GM18502 (cell line): ENCODE results near the gene CHN2.

Experiments used
- ATAC-seq: cut with Tn5 transposase; IDR thresholded peaks from one replicate; pipeline ENCODE4 v1.9.1; 2021; ENCODE audit warnings: mild to moderate bottlenecking; ENCODE audit not compliant: unreplicated experiment, poor library complexity

CHN2 gene

DNA sequence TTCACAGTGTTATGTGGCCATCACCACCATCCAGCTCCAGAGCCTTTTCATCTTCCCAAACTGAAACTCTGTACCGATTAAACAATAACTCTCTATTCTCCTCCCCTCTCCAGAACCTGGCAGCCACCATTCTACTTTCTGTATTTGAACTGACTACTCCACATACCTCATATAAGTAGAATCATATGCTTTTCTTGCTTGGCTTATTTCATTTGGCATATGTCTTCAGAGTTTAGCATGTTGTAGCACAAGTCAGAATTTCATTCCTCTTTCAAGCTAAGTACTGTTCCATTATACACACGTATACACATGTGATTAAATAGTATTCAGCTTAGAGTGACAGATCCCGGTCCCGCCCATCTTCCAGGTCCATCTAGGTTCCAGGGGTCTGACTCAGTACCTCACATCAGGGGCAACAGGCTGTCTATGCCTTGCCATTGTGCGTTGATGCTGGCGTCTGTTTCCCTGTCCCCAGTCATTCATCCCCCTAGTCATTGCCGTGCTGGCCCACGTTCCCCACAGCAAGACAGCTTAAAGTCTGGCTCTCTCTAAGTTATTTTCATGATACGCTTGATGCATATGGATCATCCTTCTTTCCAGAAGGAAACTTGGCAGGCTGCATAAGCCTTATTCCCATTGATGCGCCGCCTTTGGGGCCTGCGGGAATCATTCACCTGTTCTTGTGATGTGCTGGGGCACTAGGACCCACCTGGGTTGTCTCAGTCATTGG lies 108.3 kb downstream of the CHN2 start:
- ATAC-seq: no peak

DNA sequence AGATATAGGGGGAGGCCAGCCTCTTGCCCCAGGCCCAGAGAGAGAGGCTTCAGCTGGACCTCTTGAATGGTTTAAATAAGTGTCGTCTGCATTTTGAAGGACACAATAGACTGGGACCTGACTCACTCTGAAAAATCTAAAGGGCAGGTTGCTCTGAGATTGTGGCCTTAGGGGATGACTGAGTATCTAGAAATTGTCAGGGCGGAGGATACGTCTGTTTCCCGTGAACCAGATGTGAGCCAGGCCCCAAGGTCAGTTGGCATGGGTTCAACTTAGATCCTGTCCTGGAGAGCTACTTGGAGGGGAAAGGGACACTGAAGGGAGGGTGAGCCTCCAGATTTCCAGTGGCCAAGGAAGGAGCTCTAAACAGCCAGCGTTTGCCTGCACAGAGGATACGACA lies 110.2 kb downstream of the CHN2 start:
- ATAC-seq: no peak

DNA sequence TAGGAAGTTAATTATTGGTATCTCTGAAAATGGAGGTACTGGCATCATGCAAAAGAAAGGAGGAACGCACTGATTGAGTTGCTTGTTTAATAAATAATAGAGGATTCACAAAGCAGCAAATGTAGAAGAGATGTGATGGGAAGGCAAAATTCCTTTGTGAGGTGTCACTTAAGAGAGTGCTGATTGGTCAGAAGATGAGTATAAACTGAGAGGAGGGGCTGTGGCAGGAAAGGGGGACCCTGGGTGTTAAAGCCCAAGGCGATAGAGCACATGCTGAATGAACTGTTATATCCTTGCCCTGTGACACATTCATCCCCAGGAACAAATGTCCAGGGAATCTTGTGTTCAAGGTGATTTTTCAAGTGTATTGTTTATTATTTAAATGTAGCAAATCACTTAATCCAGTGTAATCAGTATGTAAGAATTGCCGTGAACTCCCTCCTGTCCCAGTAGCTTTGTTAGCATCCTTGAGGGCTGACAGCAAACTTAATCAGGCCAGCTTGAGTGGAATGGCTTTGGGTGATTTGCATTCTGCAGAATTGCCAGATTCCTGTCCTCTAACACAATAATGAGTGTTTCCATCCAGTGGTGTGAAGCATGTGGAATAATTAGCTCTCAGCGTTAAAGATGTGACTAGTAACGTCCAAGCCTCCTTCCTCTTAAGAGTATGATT lies 111.9 kb downstream of the CHN2 start:
- no peak for ATAC-seq

DNA sequence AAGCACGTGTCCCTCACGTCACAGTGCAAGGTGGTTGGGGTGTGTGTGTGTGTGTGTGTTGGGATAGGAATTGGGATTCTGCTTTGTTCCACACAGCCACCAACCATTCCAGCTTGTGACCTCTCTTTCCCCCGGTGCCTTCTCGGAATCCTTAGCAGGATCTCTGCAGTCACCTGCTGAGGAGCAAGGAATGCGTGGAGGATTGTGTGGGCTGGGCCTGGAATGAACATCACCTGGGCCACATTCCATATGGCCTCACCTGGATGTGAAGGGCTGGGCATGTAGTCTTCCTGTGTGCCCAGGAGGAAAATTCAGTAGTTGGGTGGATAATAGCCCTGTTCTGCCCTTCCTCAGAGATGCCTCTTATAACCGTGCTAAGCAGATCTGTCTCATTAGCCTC lies 113.8 kb downstream of the CHN2 start:
- no peak for ATAC-seq

DNA sequence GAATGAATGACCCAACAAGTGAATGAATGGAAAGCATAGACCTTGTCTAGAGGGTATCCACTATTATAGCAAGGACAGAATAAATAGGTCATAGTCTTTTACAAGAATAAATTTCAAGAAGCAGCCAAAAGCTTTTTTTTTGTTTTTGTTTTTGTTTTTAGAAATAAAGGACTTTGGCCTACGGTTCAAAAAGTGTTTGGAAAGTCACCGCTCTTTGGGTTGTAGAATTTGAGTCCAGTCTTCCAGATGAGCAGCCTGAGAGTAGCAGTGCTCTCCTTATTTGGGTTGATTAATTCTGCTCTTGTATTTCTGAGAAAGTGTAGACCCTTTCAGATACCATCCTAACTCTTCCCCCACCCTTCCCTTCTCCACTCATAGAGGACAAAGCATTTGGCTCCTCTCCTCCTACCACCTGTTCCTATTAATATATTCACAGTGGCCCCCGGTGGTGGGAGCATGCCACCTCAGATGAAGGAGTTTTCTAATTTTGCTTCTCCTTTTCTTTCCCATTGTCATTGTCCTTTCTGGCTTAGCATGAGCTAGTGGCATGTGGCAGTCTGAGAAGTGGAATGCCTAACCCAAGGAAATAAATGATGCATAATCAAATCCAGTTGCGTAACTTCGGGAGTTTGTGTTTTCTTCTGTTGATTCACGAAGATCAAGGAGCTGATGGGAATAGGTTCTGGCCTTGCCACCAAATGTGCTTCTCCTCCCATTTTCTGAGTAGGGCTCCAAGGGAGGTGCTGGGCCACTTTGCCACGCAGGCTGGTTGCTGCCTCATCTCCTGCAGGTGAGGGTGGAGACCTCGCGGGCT lies 114.7 kb downstream of the CHN2 start:
- ATAC-seq: no peak

DNA sequence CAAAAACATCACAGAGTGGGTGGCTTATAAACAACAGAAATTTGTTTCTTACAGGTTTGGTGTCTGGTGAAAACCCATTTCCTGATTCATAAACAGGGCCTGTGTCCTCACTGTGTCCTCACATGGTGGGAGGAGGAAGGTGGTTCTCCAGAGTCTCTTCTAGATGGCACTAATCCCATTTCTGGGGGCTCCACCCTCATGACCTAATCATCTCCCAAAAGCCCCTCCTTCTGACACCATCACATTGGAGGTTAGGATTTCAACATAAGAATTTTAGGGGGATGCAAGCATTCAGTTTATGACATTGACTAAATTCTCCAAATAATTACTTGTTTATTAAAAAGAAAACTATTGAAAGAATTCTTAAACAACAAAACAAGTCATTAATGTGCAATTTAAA lies 116.0 kb downstream of the CHN2 start:
- no peak for ATAC-seq

DNA sequence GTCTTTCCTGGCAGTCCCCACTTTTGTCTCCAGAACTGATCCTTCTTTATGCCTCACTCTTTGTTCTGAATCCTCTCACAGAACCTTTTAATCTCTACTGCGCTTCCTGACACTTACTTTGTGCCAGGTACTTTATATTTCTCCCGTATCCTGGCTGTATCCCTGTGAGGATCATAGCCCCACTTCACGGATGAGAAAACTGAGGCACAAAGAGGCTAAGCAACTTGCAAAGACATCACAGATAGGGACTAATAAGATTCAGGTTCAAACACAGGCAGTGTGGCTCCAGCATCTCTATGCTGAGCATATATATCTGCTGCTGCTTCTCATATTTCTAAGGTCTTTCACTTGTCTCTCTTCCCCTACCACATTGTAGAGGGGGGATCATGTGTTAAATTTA lies 116.7 kb downstream of the CHN2 start:
- ATAC-seq: no peak

DNA sequence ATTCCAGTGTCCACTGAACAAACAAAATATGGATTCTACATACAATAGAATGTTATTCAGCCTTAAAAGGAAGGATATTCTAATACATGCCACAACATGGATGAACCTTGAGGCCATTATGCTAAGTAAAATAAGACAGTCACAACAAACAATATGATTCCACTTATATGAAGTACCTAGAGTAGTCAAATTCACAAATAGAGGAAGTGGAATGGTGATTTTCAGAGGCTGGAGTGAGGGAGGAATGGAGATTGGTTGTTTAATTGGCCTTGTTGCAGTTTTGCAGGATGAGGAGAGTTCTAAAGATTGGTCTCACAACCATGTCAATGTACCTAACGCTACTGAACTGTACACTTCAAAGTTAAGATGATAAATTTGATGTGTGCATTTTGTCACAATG lies 119.6 kb downstream of the CHN2 start:
- ATAC-seq: no peak

DNA sequence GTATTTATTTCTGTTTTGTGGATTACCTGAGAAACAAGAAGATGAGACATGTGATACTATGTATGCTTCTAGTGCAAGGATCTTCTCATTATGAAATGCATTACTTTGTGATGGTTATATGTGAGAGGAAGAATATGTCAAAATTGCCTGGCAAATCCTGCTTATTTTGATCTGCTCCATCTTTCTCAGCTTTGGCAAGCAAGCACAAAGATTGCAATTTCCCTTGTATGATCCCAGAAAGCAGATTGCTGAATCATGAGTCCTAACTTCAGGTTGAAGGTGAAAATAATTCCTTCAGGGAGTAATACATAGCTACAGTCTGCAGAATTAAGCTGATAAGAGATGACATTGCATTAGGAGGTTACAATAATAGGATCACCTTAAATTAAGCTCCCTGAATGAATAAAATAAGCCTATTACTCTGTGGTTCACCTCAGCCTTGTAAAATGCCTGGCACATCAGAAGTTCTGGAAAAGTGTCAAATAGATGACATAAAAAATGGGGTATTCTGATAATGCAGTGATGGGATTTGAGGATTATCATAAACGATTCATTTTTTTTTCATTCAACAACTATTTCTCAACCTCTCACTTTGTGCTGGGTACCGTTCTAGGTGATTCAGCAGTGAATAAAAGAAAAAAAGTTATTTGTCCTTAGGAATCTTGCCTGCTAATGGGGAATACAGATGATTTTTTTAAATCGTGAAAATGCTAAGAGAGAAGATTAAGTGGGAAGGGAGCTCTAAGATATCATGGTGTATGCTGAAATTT lies 120.7 kb downstream of the CHN2 start:
- no peak for ATAC-seq

DNA sequence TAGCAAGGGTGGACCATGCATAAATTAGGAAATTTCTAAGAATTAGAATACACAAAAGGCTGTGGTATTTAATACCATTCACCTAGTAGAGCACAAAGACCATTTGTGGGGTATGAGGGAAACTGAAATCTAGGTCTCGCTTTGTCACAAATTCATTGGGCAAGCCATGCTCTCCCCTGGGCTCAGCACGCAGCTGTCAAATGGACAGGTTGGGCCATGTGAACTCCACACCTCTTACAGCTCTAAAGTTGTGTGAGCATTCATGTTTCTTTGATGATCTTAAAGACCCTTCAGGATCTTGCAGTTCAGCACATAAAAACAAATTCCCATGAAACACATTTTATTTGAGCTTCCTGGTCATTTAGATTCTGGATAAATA lies 121.3 kb downstream of the CHN2 start:
- ATAC-seq: no peak

DNA sequence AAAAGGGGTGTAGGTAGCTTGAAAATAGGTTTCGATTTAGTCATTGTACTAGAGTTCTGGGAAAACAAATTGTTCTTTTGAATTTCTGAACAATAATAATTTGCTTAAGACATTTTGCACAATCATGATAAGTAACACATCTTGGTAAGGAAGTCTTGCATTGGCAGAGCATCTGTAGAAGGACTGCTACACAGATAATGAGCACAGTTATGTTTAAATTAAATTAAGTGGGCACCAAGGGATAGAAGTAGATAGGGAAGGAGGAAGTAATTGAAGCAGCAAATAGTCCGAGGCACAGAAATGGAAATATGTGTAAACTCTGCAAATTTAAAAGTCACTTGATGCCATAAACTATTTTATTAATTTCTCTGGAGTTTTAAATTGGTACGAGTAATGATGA lies 122.4 kb downstream of the CHN2 start:
- no peak for ATAC-seq

DNA sequence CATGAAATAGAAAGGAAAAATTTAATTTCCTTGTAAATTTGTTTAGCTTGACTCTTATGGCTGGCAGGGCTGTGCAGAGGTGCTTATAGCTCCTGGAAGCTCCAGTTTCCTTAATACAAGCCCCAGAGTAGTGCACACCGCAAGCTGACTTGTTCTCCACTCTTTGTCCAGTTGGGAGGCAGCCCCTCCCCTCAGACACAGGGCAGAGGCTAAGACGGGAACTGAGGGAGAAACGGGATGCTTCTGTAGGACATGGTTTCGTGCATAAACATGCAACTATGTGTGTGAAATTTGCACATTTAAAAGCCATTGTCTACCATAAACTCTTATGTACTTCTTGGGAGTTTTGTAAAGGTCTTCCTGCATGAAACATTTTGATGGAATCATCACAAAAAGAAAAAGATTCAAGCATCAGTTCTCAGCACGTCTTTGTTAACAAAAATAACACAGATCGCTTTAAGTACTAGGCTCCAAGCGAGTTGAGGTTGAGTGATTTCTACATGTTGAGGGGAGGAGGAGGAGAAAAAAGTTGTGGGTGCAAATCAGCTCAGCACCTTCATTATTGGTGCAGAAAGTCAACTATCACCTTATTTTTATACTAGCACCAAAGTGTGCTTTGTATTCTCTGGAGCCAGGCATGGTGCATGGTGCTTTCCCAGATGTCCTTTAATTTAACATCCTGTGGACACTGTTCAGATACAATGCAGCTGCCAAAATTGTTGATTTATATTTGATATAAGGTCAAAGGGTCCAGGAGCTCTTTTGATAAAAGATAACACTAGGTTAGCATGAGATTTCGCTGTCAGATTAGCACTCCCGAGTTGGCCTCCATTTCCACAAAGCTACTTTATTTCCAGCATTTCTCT lies 124.5 kb downstream of the CHN2 start:
- no peak for ATAC-seq

DNA sequence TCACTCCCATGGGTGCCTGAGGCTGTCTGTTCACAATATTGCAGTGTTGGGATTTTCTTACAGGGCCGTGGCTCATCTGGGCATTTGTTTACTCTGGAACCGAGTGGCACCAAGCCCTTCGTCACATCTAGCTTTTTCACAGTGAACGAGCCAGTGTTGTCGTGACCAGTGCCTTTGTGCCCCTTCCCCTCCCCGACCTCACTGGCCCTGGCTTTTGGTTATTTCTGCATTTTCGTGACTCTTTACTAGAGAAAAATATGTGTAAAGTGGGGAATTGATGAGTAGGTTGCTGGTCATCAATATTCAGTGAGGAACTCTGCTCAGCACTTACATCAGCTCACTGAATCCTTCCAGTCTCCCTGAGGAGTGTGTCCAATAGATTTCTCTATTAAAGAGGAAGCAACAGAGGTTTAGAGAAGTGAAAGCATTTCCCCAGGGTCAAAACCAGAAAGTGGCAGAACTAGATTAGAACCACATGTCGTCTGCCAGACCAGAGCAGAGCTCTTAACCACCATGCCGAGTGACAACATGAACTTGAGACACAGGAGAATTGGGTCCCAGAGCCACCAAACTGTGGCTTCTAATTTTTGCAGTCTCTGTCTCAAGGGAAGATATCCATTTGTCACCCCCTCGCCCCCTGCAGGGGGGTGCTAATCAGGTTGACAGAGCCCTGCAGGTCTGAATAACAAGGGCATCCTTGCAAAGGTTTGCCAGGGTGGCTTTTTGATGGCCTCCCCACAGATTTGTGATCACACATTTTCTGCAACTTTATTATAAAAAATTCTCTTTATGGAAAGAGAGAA lies 125.3 kb downstream of the CHN2 start:
- ATAC-seq: peak; percentile 73

DNA sequence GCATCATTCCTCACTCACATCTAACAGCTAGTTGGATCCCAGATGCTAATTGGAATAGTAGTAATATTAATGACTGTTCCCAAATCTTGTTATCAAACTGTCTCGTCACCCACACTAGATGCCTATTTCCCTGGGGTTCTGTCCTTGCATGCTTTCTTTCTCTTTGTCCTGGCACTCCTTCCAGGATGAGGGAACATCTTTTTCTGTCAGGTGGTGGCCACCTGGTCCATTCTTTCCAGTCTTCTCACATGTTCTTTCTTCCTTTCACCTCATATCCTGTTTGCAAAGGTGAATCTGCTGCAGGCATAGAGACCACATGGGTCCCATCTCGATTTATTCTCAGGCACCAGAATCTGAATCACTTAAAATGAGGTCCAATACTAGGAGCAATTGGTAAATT lies 126.0 kb downstream of the CHN2 start:
- ATAC-seq: no peak

DNA sequence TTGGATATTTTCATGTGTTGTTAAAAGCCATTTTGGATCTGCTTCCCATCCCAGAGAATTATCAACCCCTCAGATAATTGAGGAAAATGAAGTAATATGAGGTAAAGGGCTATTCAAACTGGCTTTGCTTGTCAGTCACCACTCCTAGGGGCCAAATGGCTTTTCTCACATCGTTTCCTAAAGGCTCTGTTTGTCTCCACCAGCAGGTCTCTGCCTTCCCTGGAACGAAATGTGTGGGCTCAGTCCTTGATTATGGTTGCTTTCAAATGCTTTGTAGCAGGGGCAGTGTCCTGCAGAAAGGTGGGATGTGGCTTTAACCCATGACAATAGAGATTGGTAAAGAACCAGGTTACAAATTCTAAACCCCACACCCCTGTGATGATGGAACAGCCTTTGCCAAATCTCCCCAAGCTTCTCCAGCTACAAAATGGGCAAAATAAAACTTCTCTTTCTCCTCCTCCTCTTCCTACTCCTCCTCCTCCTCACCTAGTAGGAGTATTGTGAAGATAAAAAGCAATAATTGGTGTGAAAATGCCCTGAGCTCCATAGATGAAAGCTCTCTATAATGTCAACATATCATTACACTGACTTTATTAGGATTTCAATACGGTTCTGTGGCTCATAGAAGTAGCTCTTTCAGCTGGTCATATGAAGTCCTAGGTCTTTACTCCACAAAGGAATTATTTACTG lies 127.6 kb downstream of the CHN2 start:
- no peak for ATAC-seq

DNA sequence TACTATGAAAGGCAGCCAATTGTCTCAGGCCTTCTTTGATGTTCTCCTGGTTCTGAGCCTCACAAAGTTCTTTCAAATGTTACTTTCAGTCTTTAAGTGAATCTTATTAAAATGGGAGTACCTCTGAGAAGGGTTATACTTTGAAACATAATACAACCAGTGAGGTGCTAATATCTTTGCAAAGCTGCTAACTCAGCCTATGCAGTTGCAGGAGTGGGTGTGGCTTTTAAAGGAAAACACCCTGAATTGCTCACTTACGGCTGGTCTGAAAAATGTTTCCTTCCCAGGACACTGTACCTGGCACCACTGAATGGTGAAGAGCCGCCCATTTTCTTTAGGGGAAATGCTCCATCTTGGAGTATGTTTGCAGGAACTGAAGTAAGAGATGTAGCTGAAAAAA lies 130.9 kb downstream of the CHN2 start:
- ATAC-seq: no peak

DNA sequence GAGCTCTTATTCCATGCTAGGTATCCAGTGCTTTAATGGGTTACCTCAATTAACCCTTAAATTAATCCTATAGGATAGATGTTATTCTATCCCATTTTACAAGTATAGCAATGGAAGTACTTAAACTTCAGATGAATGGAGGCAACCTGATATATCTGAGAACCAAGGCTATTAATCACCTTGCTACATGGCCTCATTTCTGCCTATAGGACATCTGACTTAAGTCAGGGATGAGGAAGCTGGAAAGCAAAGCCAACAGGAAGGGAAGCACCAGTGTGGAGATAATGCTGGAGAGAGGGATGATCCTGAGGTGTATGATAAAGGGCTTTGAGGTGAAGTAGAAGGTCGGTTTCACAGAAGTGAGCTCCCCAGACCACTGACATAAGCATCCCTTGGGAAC lies 132.3 kb downstream of the CHN2 start:
- ATAC-seq: no peak

DNA sequence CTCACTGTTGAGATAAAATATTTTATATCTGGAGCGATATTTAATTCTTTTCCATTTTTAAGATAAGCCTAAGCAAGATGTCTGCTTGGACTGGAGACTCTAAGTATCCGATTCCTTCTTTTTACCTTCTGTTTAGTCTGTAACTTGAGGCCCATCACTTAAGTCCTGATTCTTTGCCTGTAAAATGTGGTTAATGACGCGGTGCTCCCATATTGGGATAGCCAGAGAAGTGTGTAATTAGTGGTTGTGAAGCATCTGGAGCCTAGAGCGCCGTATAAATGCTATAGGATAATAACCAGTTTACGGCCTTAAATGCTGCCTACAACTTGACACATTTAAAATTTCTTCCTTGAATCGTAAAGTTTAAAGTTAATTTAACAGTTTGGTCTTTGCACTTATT lies 132.9 kb downstream of the CHN2 start:
- no peak for ATAC-seq
